GM19395 (cell line): ENCODE results near the gene INF2.

ENCODE experiments used
- ATAC-seq: cut with Tn5 transposase; IDR thresholded peaks from one replicate; pipeline ENCODE4 v1.9.1; 2021; ENCODE audit warnings: mild to moderate bottlenecking, moderate library complexity; ENCODE audit not compliant: unreplicated experiment

Gene INF2

GRCh38 chr14:104700747-104701217 lies 11.4 kb downstream of the INF2 start:
- no peak for ATAC-seq

- no peak for ATAC-seq
Measured at GRCh38 chr14:104701383-104702076, 12.1 kb downstream of the INF2 start.

- no peak for ATAC-seq
Measured at GRCh38 chr14:104702106-104702505, 12.7 kb downstream of the INF2 start.

GRCh38 chr14:104702673-104703072 lies 13.3 kb downstream of the INF2 start:
- ATAC-seq = no peak

GRCh38 chr14:104703269-104703668 lies 13.9 kb downstream of the INF2 start:
- no peak for ATAC-seq

- no peak for ATAC-seq
Measured at GRCh38 chr14:104704252-104704651, 14.8 kb downstream of the INF2 start.

- ATAC-seq = no peak
Measured at GRCh38 chr14:104705340-104706047, 16.1 kb downstream of the INF2 start.

- ATAC-seq = no peak
Measured at GRCh38 chr14:104706733-104707607, 17.6 kb downstream of the INF2 start.

GRCh38 chr14:104707608-104708595 lies 18.5 kb downstream of the INF2 start:
- ATAC-seq = no peak

GRCh38 chr14:104708606-104709268 lies 19.3 kb downstream of the INF2 start:
- peak; percentile 53 for ATAC-seq

GRCh38 chr14:104709387-104710039 lies 20.1 kb downstream of the INF2 start:
- ATAC-seq = no peak

GRCh38 chr14:104710071-104710735 lies 20.8 kb downstream of the INF2 start:
- no peak for ATAC-seq

GRCh38 chr14:104712881-104713734 lies 23.7 kb downstream of the INF2 start:
- ATAC-seq = no peak

GRCh38 chr14:104714066-104714465 lies 24.6 kb downstream of the INF2 start:
- ATAC-seq = no peak

GRCh38 chr14:104714681-104715080 lies 25.3 kb downstream of the INF2 start:
- no peak for ATAC-seq

GRCh38 chr14:104715416-104715815 lies 26.0 kb downstream of the INF2 start:
- no peak for ATAC-seq

- ATAC-seq = no peak
Measured at GRCh38 chr14:104715871-104716270, 26.5 kb downstream of the INF2 start.

GRCh38 chr14:104717137-104717536 lies 27.7 kb downstream of the INF2 start:
- no peak for ATAC-seq
